ENCODE results near the gene SSC5D. TPM values are rescaled to one million over a fixed set of nuclear protein-coding genes. Genes with fewer than 3 reads are reported as not detected.
A peak's percentile ranks its signal among the peaks of the same experiment; 100 is the strongest.
"Not testable (repeated sequence)": the region's sequence is repeated elsewhere in the genome, so short reads cannot be mapped to it uniquely, and the experiment has no call there.

Gene SSC5D
- total RNA-seq, 1 donor from 2014 or later = 0.33 TPM

DNA sequence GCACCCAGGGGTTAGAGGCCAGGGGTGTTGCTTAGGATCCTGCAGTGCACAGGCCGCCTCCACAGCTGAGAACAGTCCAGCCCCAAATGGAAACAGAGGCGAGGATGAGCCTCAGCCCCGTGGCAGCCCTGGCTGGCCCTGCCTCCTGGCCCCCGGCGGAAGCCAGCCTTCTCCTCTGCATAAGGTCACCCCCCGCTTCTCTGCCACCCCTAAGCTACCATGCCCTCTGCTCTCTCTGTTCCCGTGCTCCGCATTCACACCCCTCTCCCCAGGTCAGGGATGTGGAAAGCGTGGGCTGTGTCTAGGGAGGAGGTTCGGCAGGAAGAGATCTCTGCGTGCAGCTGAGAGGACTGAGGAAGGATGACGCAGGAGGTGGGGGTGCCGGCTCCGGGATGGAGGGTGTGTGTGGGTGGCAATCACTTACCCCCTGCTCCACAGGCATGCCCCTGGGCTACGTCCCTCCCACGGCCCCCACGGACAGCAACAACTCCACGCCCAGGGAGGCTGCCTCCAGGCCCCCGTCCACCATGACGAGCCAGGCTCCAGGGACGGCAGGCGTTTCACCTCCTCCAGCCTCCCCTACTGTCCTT is 6.0 kb downstream of the SSC5D start:
- no peaks in the 10 kb centered on the region for H3K27me3 ChIP-seq (ENCODE audit: control insufficient read depth, insufficient read depth, low read length)
- peaks cover 2% of the 10 kb centered on the region for H3K36me3 ChIP-seq (ENCODE audit: control insufficient read depth, insufficient read depth, low read length)
- TF ChIP-seq, protein P1, sequence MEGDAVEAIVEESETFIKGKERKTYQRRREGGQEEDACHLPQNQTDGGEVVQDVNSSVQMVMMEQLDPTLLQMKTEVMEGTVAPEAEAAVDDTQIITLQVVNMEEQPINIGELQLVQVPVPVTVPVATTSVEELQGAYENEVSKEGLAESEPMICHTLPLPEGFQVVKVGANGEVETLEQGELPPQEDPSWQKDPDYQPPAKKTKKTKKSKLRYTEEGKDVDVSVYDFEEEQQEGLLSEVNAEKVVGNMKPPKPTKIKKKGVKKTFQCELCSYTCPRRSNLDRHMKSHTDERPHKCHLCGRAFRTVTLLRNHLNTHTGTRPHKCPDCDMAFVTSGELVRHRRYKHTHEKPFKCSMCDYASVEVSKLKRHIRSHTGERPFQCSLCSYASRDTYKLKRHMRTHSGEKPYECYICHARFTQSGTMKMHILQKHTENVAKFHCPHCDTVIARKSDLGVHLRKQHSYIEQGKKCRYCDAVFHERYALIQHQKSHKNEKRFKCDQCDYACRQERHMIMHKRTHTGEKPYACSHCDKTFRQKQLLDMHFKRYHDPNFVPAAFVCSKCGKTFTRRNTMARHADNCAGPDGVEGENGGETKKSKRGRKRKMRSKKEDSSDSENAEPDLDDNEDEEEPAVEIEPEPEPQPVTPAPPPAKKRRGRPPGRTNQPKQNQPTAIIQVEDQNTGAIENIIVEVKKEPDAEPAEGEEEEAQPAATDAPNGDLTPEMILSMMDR (IDR thresholded peaks at IDR 0.05; ENCODE audit: insufficient read depth, low read length, poor library complexity, severe bottlenecking) = no peak
- no peak for DNase-seq (ENCODE audit: low read depth)
- H3K4me3 ChIP-seq (ENCODE audit: low read depth, low read length) = peak overlapping the region; percentile 14

DNA sequence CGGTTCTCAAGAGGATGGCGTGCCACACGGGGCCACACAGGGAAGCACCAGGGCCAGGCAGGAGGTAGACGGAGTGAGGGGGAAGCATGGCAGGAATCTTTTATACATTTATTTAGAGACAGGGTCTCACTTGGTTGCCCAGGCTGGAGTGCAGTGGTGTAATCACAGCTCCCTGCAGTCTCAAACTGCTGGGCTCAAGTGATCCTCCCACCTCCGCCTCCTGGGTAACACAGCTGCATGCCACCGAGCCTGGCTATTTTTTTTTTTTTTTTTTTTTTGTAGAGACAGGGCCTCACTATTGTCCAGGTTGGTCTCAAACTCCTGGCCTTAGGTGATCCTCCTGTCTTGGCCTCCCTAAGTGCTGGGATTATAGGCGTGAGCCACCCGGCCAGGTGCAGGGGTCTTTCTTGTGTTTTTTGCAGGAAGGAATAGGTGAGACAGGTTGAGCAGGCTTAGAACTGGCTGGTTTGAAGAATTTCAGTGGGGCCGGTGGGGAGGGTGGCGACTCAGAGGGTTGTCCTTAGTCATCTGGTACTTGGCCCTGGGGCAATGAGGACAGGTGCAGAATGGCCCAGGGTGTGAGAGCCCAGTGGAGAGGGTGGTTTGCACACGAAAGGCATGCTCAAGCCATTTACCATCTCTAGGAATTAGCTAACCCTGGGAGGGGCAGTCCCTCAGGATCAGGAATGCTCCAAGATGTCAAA is 7.6 kb downstream of the SSC5D start:
- no peak for DNase-seq (ENCODE audit: low read depth)
- H3K27me3 ChIP-seq (ENCODE audit: control insufficient read depth, insufficient read depth, low read length) = no peaks in the 10 kb centered on the region
- H3K4me3 ChIP-seq (ENCODE audit: low read depth, low read length) = no peak overlapping the region
- peaks cover 2% of the 10 kb centered on the region for H3K36me3 ChIP-seq (ENCODE audit: control insufficient read depth, insufficient read depth, low read length)
- TF ChIP-seq, protein P1 (IDR thresholded peaks at IDR 0.05; ENCODE audit: insufficient read depth, low read length, poor library complexity, severe bottlenecking) = no peak

DNA sequence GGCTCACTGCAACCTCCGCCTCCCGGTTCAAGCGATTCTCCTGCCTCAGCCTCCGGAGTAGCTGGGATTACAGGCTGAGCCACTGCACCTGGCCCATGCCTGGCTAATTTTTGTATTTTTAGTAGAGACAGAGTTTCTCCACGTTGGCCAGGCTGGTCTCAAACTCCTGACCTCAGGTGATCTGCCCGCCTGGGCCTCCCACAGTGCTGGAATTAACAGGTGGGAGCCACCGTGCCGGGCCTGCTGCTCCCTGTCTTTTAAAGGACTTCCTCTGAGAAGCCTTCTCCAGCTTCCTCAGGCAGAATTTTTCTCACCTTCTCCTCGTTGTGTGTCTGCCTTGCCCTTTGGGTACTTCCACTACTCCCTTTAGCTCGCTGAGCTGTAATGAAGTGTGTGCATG is 8.6 kb downstream of the SSC5D start:
- H3K36me3 ChIP-seq (ENCODE audit: control insufficient read depth, insufficient read depth, low read length); DNase-seq (ENCODE audit: low read depth); H3K27me3 ChIP-seq (ENCODE audit: control insufficient read depth, insufficient read depth, low read length); H3K4me3 ChIP-seq (ENCODE audit: low read depth, low read length): not testable (repeated sequence)

DNA sequence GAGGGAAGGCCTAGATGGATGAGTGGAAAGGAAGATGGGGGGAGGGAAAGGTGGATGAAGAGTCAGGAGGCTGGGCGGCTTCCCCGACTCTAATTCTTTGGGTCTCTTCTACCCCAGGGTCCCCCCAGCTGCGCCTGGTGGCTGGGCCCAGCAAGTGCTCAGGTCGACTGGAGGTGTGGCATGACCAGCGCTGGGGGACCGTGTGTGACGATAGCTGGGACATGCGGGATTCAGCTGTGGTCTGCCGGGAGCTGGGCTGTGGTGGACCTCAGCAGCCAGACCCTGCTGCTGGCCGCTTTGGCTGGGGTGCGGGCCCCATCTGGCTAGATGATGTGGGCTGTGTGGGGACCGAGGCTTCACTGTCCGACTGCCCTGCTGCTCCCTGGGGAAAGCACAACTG is 9.5 kb downstream of the SSC5D start:
- no peak overlapping the region for H3K4me3 ChIP-seq (ENCODE audit: low read depth, low read length)
- TF ChIP-seq, protein P1 (IDR thresholded peaks at IDR 0.05; ENCODE audit: insufficient read depth, low read length, poor library complexity, severe bottlenecking) = no peak
- no peaks in the 10 kb centered on the region for H3K27me3 ChIP-seq (ENCODE audit: control insufficient read depth, insufficient read depth, low read length)
- H3K36me3 ChIP-seq (ENCODE audit: control insufficient read depth, insufficient read depth, low read length) = peaks cover 2% of the 10 kb centered on the region
- DNase-seq (ENCODE audit: low read depth) = no peak

DNA sequence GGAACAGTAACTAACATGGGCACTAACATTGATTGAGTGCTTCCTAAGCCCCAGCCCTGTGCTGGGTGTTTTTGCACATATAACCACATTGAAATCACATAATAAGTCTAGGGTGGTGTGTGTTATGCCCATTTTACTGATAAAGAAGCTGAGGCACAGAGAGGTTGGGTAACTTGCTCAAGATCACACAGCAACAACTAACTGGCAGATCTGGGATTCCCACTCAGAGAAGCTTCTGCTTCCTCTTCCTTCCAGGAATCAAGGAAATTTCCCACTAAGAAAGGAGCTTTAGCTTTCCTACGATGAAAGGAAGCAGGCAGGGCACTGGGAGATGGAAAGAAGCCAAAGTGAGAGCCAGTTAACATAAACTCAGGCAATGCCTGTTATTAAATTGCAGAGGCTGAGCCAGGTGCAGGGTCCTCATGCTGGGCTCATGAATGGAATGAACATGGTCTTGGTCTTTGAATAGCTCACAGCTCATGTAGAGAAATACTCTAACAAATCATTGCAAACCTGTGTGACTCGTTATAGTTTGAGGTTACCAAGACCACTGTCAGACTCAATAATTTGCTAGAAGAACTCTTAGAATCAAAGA is 10.1 kb downstream of the SSC5D start:
- TF ChIP-seq, protein P1 (IDR thresholded peaks at IDR 0.05; ENCODE audit: insufficient read depth, low read length, poor library complexity, severe bottlenecking) = no peak
- DNase-seq (ENCODE audit: low read depth) = no peak
- no peak overlapping the region for H3K4me3 ChIP-seq (ENCODE audit: low read depth, low read length)
- H3K36me3 ChIP-seq (ENCODE audit: control insufficient read depth, insufficient read depth, low read length) = peaks cover 2% of the 10 kb centered on the region
- H3K27me3 ChIP-seq (ENCODE audit: control insufficient read depth, insufficient read depth, low read length) = no peaks in the 10 kb centered on the region

DNA sequence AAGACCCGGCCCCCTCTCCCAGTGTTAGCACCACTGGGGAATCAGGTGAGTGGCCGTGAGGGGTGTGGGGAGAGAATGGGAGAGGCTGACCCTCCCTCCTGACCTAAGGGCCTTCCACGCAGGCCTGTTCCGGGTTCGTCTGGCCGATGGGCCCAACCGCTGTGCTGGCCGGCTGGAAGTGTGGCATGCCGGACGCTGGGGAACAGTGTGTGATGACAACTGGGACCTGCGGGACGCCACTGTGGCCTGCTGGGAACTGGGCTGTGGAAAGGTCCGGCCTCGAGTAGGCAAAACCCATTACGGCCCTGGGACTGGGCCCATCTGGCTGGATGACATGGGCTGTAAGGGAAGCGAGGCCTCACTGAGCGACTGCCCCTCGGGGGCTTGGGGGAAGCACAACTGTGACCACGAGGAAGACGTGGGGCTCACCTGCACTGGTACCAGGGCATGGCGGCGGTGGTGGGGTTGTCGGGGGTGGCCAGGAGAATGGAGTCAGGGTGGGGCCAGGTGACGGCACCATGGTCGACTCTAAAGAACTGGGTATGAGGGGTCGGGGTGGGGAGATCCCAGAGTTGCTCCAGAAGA is 12.2 kb downstream of the SSC5D start:
- Histone ChIP-seq H3K36me3 (ENCODE audit: control insufficient read depth, insufficient read depth, low read length) (peaks cover 2% of the 10 kb centered on the region), H3K4me3 (ENCODE audit: low read depth, low read length) (no peak overlapping the region), H3K27me3 (ENCODE audit: control insufficient read depth, insufficient read depth, low read length) (no peaks in the 10 kb centered on the region)
- TF ChIP-seq, protein P1 (IDR thresholded peaks at IDR 0.05; ENCODE audit: insufficient read depth, low read length, poor library complexity, severe bottlenecking) = no peak
- no peak for DNase-seq (ENCODE audit: low read depth)

Data from kidney epithelial cell (primary cell).